ENCODE data around the gene RNF212. TPM values are rescaled to one million over a fixed set of nuclear protein-coding genes. Genes with fewer than 3 reads are reported as not detected.

The RNF212 gene
- total and polyA plus RNA-seq, 2 of the 13 experiments (the other 11 are each of a cell fraction or from before 2014, with no cell fraction given), result not detected

DNA sequence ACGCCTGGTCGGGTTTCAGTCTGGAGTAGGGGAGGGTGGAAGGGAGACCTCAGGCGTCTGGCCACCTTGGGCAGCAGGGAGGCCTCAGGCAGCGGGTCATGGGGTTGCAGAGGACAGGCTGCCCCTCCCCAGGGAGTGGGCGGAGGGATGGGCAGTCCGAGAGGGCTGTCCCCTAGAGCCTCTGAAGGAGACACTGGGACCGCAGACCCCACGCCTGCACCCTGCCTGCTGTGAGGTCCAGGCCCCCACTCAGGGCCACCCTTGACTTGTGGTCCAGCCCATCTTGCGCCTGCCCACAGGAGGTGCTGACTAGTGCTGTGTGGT lies 85.5 kb downstream of the RNF212 start (continued):
- no peak for TF ChIP-seq ZFAT (CRISPR knock-in tag; conservative IDR thresholded peaks at IDR 0.05)
- no peak for TF ChIP-seq SIN3A (IDR thresholded peaks at IDR 0.05; ENCODE audit: borderline replicate concordance, low read depth, low read length)
- no peak for TF ChIP-seq MAF1 (CRISPR knock-in tag; IDR thresholded peaks at IDR 0.05; ENCODE audit: borderline replicate concordance)
- TF ChIP-seq ZNF10 (CRISPR knock-in tag; IDR thresholded peaks at IDR 0.05; ENCODE audit: borderline replicate concordance, low read depth), result no peak
- TF ChIP-seq KLF12 (CRISPR knock-in tag; IDR thresholded peaks at IDR 0.05; ENCODE audit: borderline replicate concordance), result no peak
- TF ChIP-seq TFE3 (CRISPR knock-in tag; IDR thresholded peaks at IDR 0.05), result no peak
- TF ChIP-seq TCF7L2 (IDR thresholded peaks at IDR 0.05; ENCODE audit: low read depth, low read length), result no peak
- TF ChIP-seq, protein P1, sequence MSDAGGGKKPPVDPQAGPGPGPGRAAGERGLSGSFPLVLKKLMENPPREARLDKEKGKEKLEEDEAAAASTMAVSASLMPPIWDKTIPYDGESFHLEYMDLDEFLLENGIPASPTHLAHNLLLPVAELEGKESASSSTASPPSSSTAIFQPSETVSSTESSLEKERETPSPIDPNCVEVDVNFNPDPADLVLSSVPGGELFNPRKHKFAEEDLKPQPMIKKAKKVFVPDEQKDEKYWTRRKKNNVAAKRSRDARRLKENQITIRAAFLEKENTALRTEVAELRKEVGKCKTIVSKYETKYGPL (CRISPR knock-in tag; IDR thresholded peaks at IDR 0.05), result no peak
- TF ChIP-seq PCBP1 (IDR thresholded peaks at IDR 0.05; ENCODE audit: borderline replicate concordance, low read depth, low read length), result no peak
- TF ChIP-seq ZBTB10 (CRISPR knock-in tag; IDR thresholded peaks at IDR 0.05; ENCODE audit: borderline replicate concordance), result no peak
- TF ChIP-seq, protein P2, sequence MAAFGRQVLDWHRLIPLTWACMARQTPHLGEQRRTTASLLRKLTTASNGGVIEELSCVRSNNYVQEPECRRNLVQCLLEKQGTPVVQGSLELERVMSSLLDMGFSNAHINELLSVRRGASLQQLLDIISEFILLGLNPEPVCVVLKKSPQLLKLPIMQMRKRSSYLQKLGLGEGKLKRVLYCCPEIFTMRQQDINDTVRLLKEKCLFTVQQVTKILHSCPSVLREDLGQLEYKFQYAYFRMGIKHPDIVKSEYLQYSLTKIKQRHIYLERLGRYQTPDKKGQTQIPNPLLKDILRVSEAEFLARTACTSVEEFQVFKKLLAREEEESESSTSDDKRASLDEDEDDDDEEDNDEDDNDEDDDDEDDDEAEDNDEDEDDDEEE (CRISPR knock-in tag; IDR thresholded peaks at IDR 0.05), result no peak
- TF ChIP-seq, protein P3, sequence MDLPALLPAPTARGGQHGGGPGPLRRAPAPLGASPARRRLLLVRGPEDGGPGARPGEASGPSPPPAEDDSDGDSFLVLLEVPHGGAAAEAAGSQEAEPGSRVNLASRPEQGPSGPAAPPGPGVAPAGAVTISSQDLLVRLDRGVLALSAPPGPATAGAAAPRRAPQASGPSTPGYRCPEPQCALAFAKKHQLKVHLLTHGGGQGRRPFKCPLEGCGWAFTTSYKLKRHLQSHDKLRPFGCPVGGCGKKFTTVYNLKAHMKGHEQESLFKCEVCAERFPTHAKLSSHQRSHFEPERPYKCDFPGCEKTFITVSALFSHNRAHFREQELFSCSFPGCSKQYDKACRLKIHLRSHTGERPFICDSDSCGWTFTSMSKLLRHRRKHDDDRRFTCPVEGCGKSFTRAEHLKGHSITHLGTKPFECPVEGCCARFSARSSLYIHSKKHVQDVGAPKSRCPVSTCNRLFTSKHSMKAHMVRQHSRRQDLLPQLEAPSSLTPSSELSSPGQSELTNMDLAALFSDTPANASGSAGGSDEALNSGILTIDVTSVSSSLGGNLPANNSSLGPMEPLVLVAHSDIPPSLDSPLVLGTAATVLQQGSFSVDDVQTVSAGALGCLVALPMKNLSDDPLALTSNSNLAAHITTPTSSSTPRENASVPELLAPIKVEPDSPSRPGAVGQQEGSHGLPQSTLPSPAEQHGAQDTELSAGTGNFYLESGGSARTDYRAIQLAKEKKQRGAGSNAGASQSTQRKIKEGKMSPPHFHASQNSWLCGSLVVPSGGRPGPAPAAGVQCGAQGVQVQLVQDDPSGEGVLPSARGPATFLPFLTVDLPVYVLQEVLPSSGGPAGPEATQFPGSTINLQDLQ (CRISPR knock-in tag; IDR thresholded peaks at IDR 0.05), result no peak
- TF ChIP-seq NR1H2 (CRISPR knock-in tag; IDR thresholded peaks at IDR 0.05; ENCODE audit: borderline replicate concordance, low read depth), result no peak
- no peak for TF ChIP-seq ZNF296 (CRISPR knock-in tag; conservative IDR thresholded peaks at IDR 0.05)
- peak; percentile 20; the same call in 1 of the 2 replicates for TF ChIP-seq HNRNPL (IDR thresholded peaks at IDR 0.05; ENCODE audit: low read depth, low read length)
- TF ChIP-seq, protein P4, sequence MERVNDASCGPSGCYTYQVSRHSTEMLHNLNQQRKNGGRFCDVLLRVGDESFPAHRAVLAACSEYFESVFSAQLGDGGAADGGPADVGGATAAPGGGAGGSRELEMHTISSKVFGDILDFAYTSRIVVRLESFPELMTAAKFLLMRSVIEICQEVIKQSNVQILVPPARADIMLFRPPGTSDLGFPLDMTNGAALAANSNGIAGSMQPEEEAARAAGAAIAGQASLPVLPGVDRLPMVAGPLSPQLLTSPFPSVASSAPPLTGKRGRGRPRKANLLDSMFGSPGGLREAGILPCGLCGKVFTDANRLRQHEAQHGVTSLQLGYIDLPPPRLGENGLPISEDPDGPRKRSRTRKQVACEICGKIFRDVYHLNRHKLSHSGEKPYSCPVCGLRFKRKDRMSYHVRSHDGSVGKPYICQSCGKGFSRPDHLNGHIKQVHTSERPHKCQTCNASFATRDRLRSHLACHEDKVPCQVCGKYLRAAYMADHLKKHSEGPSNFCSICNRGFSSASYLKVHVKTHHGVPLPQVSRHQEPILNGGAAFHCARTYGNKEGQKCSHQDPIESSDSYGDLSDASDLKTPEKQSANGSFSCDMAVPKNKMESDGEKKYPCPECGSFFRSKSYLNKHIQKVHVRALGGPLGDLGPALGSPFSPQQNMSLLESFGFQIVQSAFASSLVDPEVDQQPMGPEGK (CRISPR knock-in tag; IDR thresholded peaks at IDR 0.05), result 0 out of 2 replicates have a peak, but pooled peaks have one; percentile 23
- TF ChIP-seq PRMT3 (CRISPR knock-in tag; IDR thresholded peaks at IDR 0.05; ENCODE audit: borderline replicate concordance, low read depth), result no peak
- TF ChIP-seq IKZF4 (CRISPR knock-in tag; IDR thresholded peaks at IDR 0.05; ENCODE audit: borderline replicate concordance, low read depth, not compliant biosample characterization), result no peak
- TF ChIP-seq ZNF792 (CRISPR knock-in tag; IDR thresholded peaks at IDR 0.05), result no peak

All from HepG2 (cell line).